AG04449 (cell line): ENCODE data around the gene KCNK15.

ENCODE experiments used
- CTCF ChIA-PET: fragments of 350-600 bp; formaldehyde crosslinking; extraction: SDS; loops from one replicate; lab custom pipeline; 2021; ENCODE audit warnings: antibody characterized with exemption; lab: Yijun Ruan, JAX
- POLR2A ChIA-PET: fragments of 400-600, 350-600 bp; formaldehyde crosslinking; extraction: SDS; loops from one replicate; lab custom pipeline; 2020; ENCODE audit warnings: antibody characterized with exemption, inconsistent platforms; lab: Yijun Ruan, JAX
- DNase-seq: peaks from one replicate; pipeline ENCODE4 v3.0.0-alpha.2; 2010; ENCODE audit warnings: low read depth, low spot score
- H3K4me3 ChIP-seq: 2 replicates; pipeline ENCODE4 v1.5.1; 2011; ENCODE audit warnings: low read depth, mild to moderate bottlenecking, control low read depth, low read length
- CTCF ChIP-seq: IDR thresholded peaks from one replicate; pipeline ENCODE4 v1.5.1; 2011; ENCODE audit warnings: mild to moderate bottlenecking, moderate library complexity, low read length, control low read depth, inconsistent platforms; ENCODE audit not compliant: insufficient read depth; ENCODE audit errors: missing control alignments

Gene KCNK15

GRCh38 chr20:44705364-44706094, 40.1 kb upstream of the KCNK15 start:
- no peak overlapping the region for H3K4me3 ChIP-seq
- CTCF ChIA-PET: interaction anchor here (1.1 to 4.4 kb wide), 6 partner anchors 9 to 161 kb away, joined by 3 to 27 read pairs (median 8); no protein-coding TSS in a partner anchor
- no peak for DNase-seq
- POLR2A ChIA-PET: interaction anchor here (1.8 to 2.0 kb wide), 3 partner anchors 13 to 25 kb away, joined by 6 to 8 read pairs (median 6); no protein-coding TSS in a partner anchor
- no peak for TF ChIP-seq CTCF

GRCh38 chr20:44706301-44707017, 39.2 kb upstream of the KCNK15 start:
- POLR2A ChIA-PET: interaction anchor here (1.2 to 2.0 kb wide), 3 partner anchors 11 to 24 kb away, joined by 3 to 8 read pairs (median 6); no protein-coding TSS in a partner anchor
- no peak for TF ChIP-seq CTCF
- CTCF ChIA-PET: interaction anchor here (0.8 to 3.3 kb wide), 7 partner anchors 10 to 160 kb away, joined by 3 to 11 read pairs (median 4); no protein-coding TSS in a partner anchor
- DNase-seq: no peak
- no peak overlapping the region for H3K4me3 ChIP-seq

- CTCF ChIA-PET: interaction anchor here (0.8 to 3.3 kb wide), 6 partner anchors 9 to 26 kb away, joined by 3 to 11 read pairs (median 6); no protein-coding TSS in a partner anchor
- DNase-seq: no peak
- no peak for TF ChIP-seq CTCF
- H3K4me3 ChIP-seq: no peak overlapping the region
- POLR2A ChIA-PET: interaction anchor here (1.2 to 1.8 kb wide), 2 partner anchors 12 to 14 kb away, joined by 3 to 8 read pairs; no protein-coding TSS in a partner anchor
Measured at GRCh38 chr20:44707018-44707579, 38.6 kb upstream of the KCNK15 start.

GRCh38 chr20:44709380-44709779, 36.3 kb upstream of the KCNK15 start:
- DNase-seq: no peak
- no peak for TF ChIP-seq CTCF
- CTCF ChIA-PET: interaction anchor here (1.1 to 3.6 kb wide), 5 partner anchors 8 to 26 kb away, joined by 3 to 18 read pairs (median 4); no protein-coding TSS in a partner anchor
- POLR2A ChIA-PET: no interaction called here
- no peak overlapping the region for H3K4me3 ChIP-seq

- CTCF ChIA-PET: interaction anchor here (1.1 to 3.6 kb wide), 2 partner anchors 9 to 27 kb away, joined by 4 to 18 read pairs; no protein-coding TSS in a partner anchor
- POLR2A ChIA-PET: no interaction called here
- no peak overlapping the region for H3K4me3 ChIP-seq
- no peak for TF ChIP-seq CTCF
- DNase-seq: no peak
Measured at GRCh38 chr20:44709797-44710196, 35.9 kb upstream of the KCNK15 start.
